ENCODE measurements around the gene EXD3. TPM values are rescaled to one million over a fixed set of nuclear protein-coding genes. Genes with fewer than 3 reads are reported as not detected.
A peak's percentile ranks its signal among the peaks of the same experiment; 100 is the strongest.

Gene EXD3
- total and polyA plus RNA-seq, 9 of the 15 experiments (the other 6 are each of a cell fraction or from before 2014, with no cell fraction given) = 0.29 to 12.5 (median 3.9) TPM

DNA sequence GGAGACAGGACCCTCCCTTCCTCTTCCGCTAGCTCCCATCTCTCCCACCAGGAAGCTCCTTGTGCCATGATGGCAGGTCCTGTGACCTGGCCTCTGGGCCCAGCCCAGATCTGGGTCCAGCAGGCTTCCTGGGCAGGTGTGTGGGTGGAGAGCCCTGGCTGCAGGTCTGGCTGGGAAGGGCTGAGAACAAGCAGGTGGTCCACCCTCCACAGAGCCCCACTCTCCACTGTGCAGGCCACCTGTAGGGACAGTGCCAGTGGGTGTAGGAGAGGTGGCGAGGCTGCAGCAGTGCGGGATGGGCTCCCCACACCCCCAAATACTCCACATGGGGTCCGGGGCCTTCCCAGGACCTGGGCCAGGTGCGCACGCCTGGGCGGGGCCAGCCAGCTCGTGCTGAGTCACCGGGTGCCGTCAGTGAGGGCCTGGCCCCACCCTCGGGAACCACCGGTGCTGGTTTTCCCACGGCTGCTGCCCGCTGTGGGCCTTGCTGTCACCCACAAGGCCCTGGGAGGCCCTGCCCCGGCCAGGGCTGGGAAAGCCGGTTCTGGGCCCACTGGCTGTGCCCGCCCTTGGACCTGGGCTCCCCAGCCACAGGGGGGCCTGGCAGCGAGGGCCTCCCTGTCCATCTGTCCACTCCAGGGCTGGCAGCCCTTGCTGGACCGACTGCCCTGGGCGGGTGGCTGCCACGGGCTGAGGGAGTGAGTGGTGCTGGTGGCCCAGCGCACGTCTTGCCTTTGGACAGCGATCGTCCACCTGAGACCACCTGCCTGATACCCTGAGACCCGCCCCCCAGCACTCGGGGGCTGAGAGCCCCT is 111.6 kb downstream of the EXD3 start (continued):
- TF ChIP-seq, protein P1, sequence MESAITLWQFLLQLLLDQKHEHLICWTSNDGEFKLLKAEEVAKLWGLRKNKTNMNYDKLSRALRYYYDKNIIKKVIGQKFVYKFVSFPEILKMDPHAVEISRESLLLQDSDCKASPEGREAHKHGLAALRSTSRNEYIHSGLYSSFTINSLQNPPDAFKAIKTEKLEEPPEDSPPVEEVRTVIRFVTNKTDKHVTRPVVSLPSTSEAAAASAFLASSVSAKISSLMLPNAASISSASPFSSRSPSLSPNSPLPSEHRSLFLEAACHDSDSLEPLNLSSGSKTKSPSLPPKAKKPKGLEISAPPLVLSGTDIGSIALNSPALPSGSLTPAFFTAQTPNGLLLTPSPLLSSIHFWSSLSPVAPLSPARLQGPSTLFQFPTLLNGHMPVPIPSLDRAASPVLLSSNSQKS (CRISPR knock-in tag; IDR thresholded peaks at IDR 0.05) = no peak
- TF ChIP-seq ZNF24 (IDR thresholded peaks at IDR 0.05) (no peak), NCOA6 (IDR thresholded peaks at IDR 0.05) (no peak), ETV5 (CRISPR knock-in tag; IDR thresholded peaks at IDR 0.05; ENCODE audit: low read depth) (no peak), CBX2 (IDR thresholded peaks at IDR 0.05; ENCODE audit: insufficient read depth, low read length, poor library complexity, severe bottlenecking) (no peak), NCOR1 (IDR thresholded peaks at IDR 0.05) (no peak), TRIM24 (IDR thresholded peaks at IDR 0.05) (no peak), ZNF79 (CRISPR knock-in tag; IDR thresholded peaks at IDR 0.05; ENCODE audit: low read depth) (no peak), FUS (optimal IDR thresholded peaks at IDR 0.05; ENCODE audit: low read depth, low read length) (no peak), HEY1 (CRISPR knock-in tag; IDR thresholded peaks at IDR 0.05; ENCODE audit: borderline replicate concordance) (no peak)
- TF ChIP-seq, protein P2, sequence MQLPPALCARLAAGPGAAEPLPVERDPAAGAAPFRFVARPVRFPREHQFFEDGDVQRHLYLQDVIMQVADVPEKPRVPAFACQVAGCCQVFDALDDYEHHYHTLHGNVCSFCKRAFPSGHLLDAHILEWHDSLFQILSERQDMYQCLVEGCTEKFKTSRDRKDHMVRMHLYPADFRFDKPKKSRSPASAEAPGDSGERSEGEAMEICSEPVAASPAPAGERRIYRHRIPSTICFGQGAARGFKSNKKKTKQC (CRISPR knock-in tag; IDR thresholded peaks at IDR 0.05) = peak; percentile 44; the same call in 1 of the 2 replicates
- TF ChIP-seq, protein P3, sequence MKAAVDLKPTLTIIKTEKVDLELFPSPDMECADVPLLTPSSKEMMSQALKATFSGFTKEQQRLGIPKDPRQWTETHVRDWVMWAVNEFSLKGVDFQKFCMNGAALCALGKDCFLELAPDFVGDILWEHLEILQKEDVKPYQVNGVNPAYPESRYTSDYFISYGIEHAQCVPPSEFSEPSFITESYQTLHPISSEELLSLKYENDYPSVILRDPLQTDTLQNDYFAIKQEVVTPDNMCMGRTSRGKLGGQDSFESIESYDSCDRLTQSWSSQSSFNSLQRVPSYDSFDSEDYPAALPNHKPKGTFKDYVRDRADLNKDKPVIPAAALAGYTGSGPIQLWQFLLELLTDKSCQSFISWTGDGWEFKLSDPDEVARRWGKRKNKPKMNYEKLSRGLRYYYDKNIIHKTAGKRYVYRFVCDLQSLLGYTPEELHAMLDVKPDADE (conservative IDR thresholded peaks at IDR 0.05; ENCODE audit: control insufficient read depth, low read depth, low read length) = no peak
- TF ChIP-seq, protein P4, sequence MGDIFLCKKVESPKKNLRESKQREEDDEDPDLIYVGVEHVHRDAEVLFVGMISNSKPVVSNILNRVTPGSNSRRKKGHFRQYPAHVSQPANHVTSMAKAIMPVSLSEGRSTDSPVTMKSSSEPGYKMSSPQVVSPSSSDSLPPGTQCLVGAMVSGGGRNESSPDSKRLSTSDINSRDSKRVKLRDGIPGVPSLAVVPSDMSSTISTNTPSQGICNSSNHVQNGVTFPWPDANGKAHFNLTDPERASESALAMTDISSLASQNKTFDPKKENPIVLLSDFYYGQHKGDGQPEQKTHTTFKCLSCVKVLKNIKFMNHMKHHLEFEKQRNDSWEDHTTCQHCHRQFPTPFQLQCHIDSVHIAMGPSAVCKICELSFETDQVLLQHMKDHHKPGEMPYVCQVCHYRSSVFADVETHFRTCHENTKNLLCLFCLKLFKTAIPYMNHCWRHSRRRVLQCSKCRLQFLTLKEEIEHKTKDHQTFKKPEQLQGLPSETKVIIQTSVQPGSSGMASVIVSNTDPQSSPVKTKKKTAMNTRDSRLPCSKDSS (IDR thresholded peaks at IDR 0.05; ENCODE audit: low read depth, partially characterized antibody) = no peak
- TF ChIP-seq, protein P5, sequence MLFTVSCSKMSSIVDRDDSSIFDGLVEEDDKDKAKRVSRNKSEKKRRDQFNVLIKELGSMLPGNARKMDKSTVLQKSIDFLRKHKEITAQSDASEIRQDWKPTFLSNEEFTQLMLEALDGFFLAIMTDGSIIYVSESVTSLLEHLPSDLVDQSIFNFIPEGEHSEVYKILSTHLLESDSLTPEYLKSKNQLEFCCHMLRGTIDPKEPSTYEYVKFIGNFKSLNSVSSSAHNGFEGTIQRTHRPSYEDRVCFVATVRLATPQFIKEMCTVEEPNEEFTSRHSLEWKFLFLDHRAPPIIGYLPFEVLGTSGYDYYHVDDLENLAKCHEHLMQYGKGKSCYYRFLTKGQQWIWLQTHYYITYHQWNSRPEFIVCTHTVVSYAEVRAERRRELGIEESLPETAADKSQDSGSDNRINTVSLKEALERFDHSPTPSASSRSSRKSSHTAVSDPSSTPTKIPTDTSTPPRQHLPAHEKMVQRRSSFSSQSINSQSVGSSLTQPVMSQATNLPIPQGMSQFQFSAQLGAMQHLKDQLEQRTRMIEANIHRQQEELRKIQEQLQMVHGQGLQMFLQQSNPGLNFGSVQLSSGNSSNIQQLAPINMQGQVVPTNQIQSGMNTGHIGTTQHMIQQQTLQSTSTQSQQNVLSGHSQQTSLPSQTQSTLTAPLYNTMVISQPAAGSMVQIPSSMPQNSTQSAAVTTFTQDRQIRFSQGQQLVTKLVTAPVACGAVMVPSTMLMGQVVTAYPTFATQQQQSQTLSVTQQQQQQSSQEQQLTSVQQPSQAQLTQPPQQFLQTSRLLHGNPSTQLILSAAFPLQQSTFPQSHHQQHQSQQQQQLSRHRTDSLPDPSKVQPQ (CRISPR knock-in tag; IDR thresholded peaks at IDR 0.05; ENCODE audit: borderline replicate concordance) = no peak
- TF ChIP-seq, protein P6, sequence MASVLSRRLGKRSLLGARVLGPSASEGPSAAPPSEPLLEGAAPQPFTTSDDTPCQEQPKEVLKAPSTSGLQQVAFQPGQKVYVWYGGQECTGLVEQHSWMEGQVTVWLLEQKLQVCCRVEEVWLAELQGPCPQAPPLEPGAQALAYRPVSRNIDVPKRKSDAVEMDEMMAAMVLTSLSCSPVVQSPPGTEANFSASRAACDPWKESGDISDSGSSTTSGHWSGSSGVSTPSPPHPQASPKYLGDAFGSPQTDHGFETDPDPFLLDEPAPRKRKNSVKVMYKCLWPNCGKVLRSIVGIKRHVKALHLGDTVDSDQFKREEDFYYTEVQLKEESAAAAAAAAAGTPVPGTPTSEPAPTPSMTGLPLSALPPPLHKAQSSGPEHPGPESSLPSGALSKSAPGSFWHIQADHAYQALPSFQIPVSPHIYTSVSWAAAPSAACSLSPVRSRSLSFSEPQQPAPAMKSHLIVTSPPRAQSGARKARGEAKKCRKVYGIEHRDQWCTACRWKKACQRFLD (CRISPR knock-in tag; IDR thresholded peaks at IDR 0.05) = no peak
- TF ChIP-seq, protein P7, sequence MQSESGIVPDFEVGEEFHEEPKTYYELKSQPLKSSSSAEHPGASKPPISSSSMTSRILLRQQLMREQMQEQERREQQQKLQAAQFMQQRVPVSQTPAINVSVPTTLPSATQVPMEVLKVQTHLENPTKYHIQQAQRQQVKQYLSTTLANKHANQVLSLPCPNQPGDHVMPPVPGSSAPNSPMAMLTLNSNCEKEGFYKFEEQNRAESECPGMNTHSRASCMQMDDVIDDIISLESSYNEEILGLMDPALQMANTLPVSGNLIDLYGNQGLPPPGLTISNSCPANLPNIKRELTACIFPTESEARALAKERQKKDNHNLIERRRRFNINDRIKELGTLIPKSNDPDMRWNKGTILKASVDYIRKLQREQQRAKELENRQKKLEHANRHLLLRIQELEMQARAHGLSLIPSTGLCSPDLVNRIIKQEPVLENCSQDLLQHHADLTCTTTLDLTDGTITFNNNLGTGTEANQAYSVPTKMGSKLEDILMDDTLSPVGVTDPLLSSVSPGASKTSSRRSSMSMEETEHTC (IDR thresholded peaks at IDR 0.05) = no peak
